ENCODE data around the gene RNF146. TPM values are rescaled to one million over a fixed set of nuclear protein-coding genes. Genes with fewer than 3 reads are reported as not detected.

Gene RNF146
- total and polyA plus RNA-seq, 9 of the 15 experiments (the other 6 are each of a cell fraction or from before 2014, with no cell fraction given), result 8.4 to 30.5 (median 17.5) TPM

DNA sequence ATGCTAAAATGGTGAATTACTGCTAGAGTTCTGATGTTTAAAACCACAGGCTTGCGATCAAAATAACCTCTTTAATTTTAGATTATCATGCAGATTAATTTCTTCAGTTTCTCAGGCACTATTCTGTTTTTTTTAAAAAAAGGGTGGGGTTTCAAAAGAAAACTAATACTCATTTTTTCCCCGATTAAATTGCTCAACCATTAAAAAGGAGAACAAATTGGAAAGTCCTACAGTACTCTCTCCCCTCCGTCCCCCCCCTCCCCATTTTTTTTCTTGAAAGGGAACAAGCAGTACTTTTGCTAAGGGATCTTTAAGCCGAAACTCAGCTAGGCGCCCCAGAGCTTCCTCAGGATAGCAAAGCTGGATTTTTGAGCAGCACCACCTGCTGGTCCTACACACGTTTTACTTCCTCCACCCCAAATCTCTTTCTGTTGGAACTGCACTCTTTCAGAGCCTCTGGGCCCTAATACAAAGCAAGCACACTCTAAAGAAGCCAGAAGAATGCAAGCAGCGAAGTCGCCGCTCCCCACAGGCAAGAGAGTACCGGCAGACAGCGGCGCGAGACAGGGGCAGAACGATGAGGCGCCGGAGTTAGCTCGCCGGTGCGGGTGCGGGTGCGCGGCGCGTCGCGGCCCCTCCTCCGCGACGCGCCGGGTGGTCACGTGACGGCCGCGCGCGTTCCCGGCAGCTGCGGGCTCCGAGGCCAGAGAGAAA, at the start of gene RNF146 (continued):
- TF ChIP-seq, protein P1, sequence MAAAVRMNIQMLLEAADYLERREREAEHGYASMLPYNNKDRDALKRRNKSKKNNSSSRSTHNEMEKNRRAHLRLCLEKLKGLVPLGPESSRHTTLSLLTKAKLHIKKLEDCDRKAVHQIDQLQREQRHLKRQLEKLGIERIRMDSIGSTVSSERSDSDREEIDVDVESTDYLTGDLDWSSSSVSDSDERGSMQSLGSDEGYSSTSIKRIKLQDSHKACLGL (CRISPR knock-in tag; IDR thresholded peaks at IDR 0.05; ENCODE audit: borderline replicate concordance, poor library complexity, severe bottlenecking), result no peak
- TF ChIP-seq GABPB2 (CRISPR knock-in tag; conservative IDR thresholded peaks at IDR 0.05) (no peak), ZNF354B (CRISPR knock-in tag; IDR thresholded peaks at IDR 0.05) (no peak), L3MBTL2 (IDR thresholded peaks at IDR 0.05) (peak; percentile 73), SMAD1 (IDR thresholded peaks at IDR 0.05; ENCODE audit: low read depth, low read length, partially characterized antibody) (no peak), EWSR1 (IDR thresholded peaks at IDR 0.05; ENCODE audit: borderline replicate concordance, low read depth, partially characterized antibody) (no peak), MCM7 (IDR thresholded peaks at IDR 0.05) (no peak), ZC3H8 (IDR thresholded peaks at IDR 0.05) (no peak), SIRT6 (IDR thresholded peaks at IDR 0.05; ENCODE audit: low read depth, low read length) (no peak)
- TF ChIP-seq, protein P2, sequence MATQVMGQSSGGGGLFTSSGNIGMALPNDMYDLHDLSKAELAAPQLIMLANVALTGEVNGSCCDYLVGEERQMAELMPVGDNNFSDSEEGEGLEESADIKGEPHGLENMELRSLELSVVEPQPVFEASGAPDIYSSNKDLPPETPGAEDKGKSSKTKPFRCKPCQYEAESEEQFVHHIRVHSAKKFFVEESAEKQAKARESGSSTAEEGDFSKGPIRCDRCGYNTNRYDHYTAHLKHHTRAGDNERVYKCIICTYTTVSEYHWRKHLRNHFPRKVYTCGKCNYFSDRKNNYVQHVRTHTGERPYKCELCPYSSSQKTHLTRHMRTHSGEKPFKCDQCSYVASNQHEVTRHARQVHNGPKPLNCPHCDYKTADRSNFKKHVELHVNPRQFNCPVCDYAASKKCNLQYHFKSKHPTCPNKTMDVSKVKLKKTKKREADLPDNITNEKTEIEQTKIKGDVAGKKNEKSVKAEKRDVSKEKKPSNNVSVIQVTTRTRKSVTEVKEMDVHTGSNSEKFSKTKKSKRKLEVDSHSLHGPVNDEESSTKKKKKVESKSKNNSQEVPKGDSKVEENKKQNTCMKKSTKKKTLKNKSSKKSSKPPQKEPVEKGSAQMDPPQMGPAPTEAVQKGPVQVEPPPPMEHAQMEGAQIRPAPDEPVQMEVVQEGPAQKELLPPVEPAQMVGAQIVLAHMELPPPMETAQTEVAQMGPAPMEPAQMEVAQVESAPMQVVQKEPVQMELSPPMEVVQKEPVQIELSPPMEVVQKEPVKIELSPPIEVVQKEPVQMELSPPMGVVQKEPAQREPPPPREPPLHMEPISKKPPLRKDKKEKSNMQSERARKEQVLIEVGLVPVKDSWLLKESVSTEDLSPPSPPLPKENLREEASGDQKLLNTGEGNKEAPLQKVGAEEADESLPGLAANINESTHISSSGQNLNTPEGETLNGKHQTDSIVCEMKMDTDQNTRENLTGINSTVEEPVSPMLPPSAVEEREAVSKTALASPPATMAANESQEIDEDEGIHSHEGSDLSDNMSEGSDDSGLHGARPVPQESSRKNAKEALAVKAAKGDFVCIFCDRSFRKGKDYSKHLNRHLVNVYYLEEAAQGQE (IDR thresholded peaks at IDR 0.05; ENCODE audit: borderline replicate concordance), result peak; percentile 85
- TF ChIP-seq, protein P2 (CRISPR knock-in tag; IDR thresholded peaks at IDR 0.05; ENCODE audit: low read depth), result no peak
- TF ChIP-seq, protein P3, sequence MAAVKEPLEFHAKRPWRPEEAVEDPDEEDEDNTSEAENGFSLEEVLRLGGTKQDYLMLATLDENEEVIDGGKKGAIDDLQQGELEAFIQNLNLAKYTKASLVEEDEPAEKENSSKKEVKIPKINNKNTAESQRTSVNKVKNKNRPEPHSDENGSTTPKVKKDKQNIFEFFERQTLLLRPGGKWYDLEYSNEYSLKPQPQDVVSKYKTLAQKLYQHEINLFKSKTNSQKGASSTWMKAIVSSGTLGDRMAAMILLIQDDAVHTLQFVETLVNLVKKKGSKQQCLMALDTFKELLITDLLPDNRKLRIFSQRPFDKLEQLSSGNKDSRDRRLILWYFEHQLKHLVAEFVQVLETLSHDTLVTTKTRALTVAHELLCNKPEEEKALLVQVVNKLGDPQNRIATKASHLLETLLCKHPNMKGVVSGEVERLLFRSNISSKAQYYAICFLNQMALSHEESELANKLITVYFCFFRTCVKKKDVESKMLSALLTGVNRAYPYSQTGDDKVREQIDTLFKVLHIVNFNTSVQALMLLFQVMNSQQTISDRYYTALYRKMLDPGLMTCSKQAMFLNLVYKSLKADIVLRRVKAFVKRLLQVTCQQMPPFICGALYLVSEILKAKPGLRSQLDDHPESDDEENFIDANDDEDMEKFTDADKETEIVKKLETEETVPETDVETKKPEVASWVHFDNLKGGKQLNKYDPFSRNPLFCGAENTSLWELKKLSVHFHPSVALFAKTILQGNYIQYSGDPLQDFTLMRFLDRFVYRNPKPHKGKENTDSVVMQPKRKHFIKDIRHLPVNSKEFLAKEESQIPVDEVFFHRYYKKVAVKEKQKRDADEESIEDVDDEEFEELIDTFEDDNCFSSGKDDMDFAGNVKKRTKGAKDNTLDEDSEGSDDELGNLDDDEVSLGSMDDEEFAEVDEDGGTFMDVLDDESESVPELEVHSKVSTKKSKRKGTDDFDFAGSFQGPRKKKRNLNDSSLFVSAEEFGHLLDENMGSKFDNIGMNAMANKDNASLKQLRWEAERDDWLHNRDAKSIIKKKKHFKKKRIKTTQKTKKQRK (IDR thresholded peaks at IDR 0.05; ENCODE audit: borderline replicate concordance, low read depth, low read length), result no peak
- TF ChIP-seq, protein P4, sequence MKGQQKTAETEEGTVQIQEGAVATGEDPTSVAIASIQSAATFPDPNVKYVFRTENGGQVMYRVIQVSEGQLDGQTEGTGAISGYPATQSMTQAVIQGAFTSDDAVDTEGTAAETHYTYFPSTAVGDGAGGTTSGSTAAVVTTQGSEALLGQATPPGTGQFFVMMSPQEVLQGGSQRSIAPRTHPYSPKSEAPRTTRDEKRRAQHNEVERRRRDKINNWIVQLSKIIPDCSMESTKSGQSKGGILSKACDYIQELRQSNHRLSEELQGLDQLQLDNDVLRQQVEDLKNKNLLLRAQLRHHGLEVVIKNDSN (CRISPR knock-in tag; IDR thresholded peaks at IDR 0.05), result peak; percentile 86
